Mucosa of stomach (tissue), 1 donor: ENCODE data around the gene VSTM2B.

Source experiments
- H3K27me3 ChIP-seq: one replicate; pipeline ENCODE4 v1.7.0; 2013; ENCODE audit warnings: mild to moderate bottlenecking, low read length; ENCODE audit not compliant: control insufficient read depth, insufficient read depth
- H3K36me3 ChIP-seq: one replicate; pipeline ENCODE4 v1.7.0; 2013; ENCODE audit warnings: low read length; ENCODE audit not compliant: control insufficient read depth, insufficient read depth
- H3K4me1 ChIP-seq: one replicate; pipeline ENCODE4 v1.7.0; 2013; ENCODE audit warnings: mild to moderate bottlenecking, low read length; ENCODE audit not compliant: control insufficient read depth, insufficient read depth
- H3K4me3 ChIP-seq: one replicate; pipeline ENCODE4 v1.7.0; 2013; ENCODE audit warnings: low read length
- H3K9ac ChIP-seq: one replicate; pipeline ENCODE4 v1.7.0; 2013; ENCODE audit warnings: mild to moderate bottlenecking, low read length, moderate library complexity
- H3K9me3 ChIP-seq: one replicate; pipeline ENCODE4 v1.7.0; 2013; ENCODE audit warnings: mild to moderate bottlenecking, low read length, moderate library complexity; ENCODE audit not compliant: control insufficient read depth
- donor health status: Pancreatic carcinoma.

The VSTM2B gene

GRCh38 chr19:29561601-29562000, 35.8 kb downstream of the VSTM2B start:
- Histone ChIP-seq H3K9me3 (no peaks in the 10 kb centered on the region), H3K9ac (no peak overlapping the region), H3K4me3 (no peak overlapping the region), H3K27me3 (no peaks in the 10 kb centered on the region), H3K36me3 (no peaks in the 10 kb centered on the region), H3K4me1 (no peaks in the 10 kb centered on the region)

GRCh38 chr19:29562299-29563297, 36.8 kb downstream of the VSTM2B start:
- Histone ChIP-seq H3K36me3 (no peaks in the 10 kb centered on the region), H3K4me1 (no peaks in the 10 kb centered on the region), H3K9ac (no peak overlapping the region), H3K27me3 (no peaks in the 10 kb centered on the region), H3K9me3 (no peaks in the 10 kb centered on the region), H3K4me3 (no peak overlapping the region)

- H3K4me3 ChIP-seq: no peak overlapping the region
- no peaks in the 10 kb centered on the region for H3K36me3 ChIP-seq
- H3K9ac ChIP-seq: no peak overlapping the region
- H3K9me3 ChIP-seq: no peaks in the 10 kb centered on the region
- H3K27me3 ChIP-seq: no peaks in the 10 kb centered on the region
- H3K4me1 ChIP-seq: no peaks in the 10 kb centered on the region
Observed at GRCh38 chr19:29563486-29564101, 37.8 kb downstream of the VSTM2B start.

GRCh38 chr19:29564574-29565005, 38.8 kb downstream of the VSTM2B start:
- Histone ChIP-seq H3K9me3 (no peaks in the 10 kb centered on the region), H3K9ac (no peak overlapping the region), H3K36me3 (no peaks in the 10 kb centered on the region), H3K4me1 (no peaks in the 10 kb centered on the region), H3K27me3 (no peaks in the 10 kb centered on the region), H3K4me3 (no peak overlapping the region)

- no peaks in the 10 kb centered on the region for H3K27me3 ChIP-seq
- H3K4me1 ChIP-seq: no peaks in the 10 kb centered on the region
- H3K36me3 ChIP-seq: no peaks in the 10 kb centered on the region
- no peak overlapping the region for H3K9ac ChIP-seq
- no peaks in the 10 kb centered on the region for H3K9me3 ChIP-seq
- H3K4me3 ChIP-seq: no peak overlapping the region
Observed at GRCh38 chr19:29565171-29565570, 39.4 kb downstream of the VSTM2B start.

GRCh38 chr19:29566496-29567054, 40.8 kb downstream of the VSTM2B start:
- H3K27me3 ChIP-seq: no peaks in the 10 kb centered on the region
- H3K9ac ChIP-seq: no peak overlapping the region
- no peaks in the 10 kb centered on the region for H3K36me3 ChIP-seq
- no peak overlapping the region for H3K4me3 ChIP-seq
- H3K4me1 ChIP-seq: no peaks in the 10 kb centered on the region
- H3K9me3 ChIP-seq: no peaks in the 10 kb centered on the region

GRCh38 chr19:29567366-29567915, 41.6 kb downstream of the VSTM2B start:
- H3K36me3 ChIP-seq: no peaks in the 10 kb centered on the region
- H3K9me3 ChIP-seq: no peaks in the 10 kb centered on the region
- no peaks in the 10 kb centered on the region for H3K4me1 ChIP-seq
- H3K27me3 ChIP-seq: no peaks in the 10 kb centered on the region
- no peak overlapping the region for H3K4me3 ChIP-seq
- no peak overlapping the region for H3K9ac ChIP-seq

- Histone ChIP-seq H3K4me3 (no peak overlapping the region), H3K27me3 (no peaks in the 10 kb centered on the region), H3K9me3 (no peaks in the 10 kb centered on the region), H3K4me1 (no peaks in the 10 kb centered on the region), H3K36me3 (no peaks in the 10 kb centered on the region), H3K9ac (no peak overlapping the region)
Observed at GRCh38 chr19:29568036-29569025, 42.5 kb downstream of the VSTM2B start.

GRCh38 chr19:29569038-29569911, 43.5 kb downstream of the VSTM2B start:
- H3K36me3 ChIP-seq: no peaks in the 10 kb centered on the region
- H3K27me3 ChIP-seq: no peaks in the 10 kb centered on the region
- no peaks in the 10 kb centered on the region for H3K9me3 ChIP-seq
- H3K4me3 ChIP-seq: no peak overlapping the region
- H3K9ac ChIP-seq: no peak overlapping the region
- H3K4me1 ChIP-seq: no peaks in the 10 kb centered on the region

- Histone ChIP-seq H3K9ac (no peak overlapping the region), H3K27me3 (no peaks in the 10 kb centered on the region), H3K9me3 (no peaks in the 10 kb centered on the region), H3K36me3 (no peaks in the 10 kb centered on the region), H3K4me3 (no peak overlapping the region), H3K4me1 (no peaks in the 10 kb centered on the region)
Observed at GRCh38 chr19:29571181-29571580, 45.4 kb downstream of the VSTM2B start.
